HG02623 (cell line): Measurements from ENCODE around the gene MBLAC1.

Source experiments
- ATAC-seq: cut with Tn5 transposase; IDR thresholded peaks from one replicate; pipeline ENCODE4 v1.9.1; 2021; ENCODE audit warnings: moderate library complexity; ENCODE audit not compliant: unreplicated experiment

The MBLAC1 gene

GRCh38 chr7:100126931-100127865 is at the start of gene MBLAC1:
TSS of gene MBLAC1 (plus strand) at chr7:100126967. CDS start at chr7:100127396, 429 bp downstream.
- ATAC-seq = peak; percentile 55

GRCh38 chr7:100077205-100077604 is 49.6 kb upstream of the MBLAC1 start:
- ATAC-seq = no peak

GRCh38 chr7:100079024-100079560 is 47.7 kb upstream of the MBLAC1 start:
- ATAC-seq = no peak

- no peak for ATAC-seq
These were observed 45.7 kb upstream of the MBLAC1 start for GRCh38 chr7:100080907-100081534.

- peak; percentile 77 for ATAC-seq
These were observed 45.1 kb upstream of the MBLAC1 start, which contains the start of gene ZNF3 for GRCh38 chr7:100081535-100082102. TSS of gene ZNF3 (minus strand) at chr7:100081723. CDS start at chr7:100077357, 4,366 bp downstream.

GRCh38 chr7:100082978-100083377 is 43.8 kb upstream of the MBLAC1 start:
- ATAC-seq = no peak

GRCh38 chr7:100085515-100085914 is 41.3 kb upstream of the MBLAC1 start:
- no peak for ATAC-seq

- no peak for ATAC-seq
These were observed 39.6 kb upstream of the MBLAC1 start for GRCh38 chr7:100087055-100087750.

GRCh38 chr7:100088095-100088620 is 38.6 kb upstream of the MBLAC1 start:
- no peak for ATAC-seq

GRCh38 chr7:100088621-100089457 is 37.9 kb upstream of the MBLAC1 start, which contains the start of gene COPS6:
TSS of gene COPS6 (plus strand) at chr7:100088969. CDS start at chr7:100088991, 22 bp downstream.
- no peak for ATAC-seq

- no peak for ATAC-seq
These were observed 37.1 kb upstream of the MBLAC1 start for GRCh38 chr7:100089458-100090196.

- no peak for ATAC-seq
These were observed 36.0 kb upstream of the MBLAC1 start for GRCh38 chr7:100090527-100091410.

GRCh38 chr7:100091411-100092181 is 35.2 kb upstream of the MBLAC1 start:
- ATAC-seq = no peak

- no peak for ATAC-seq
These were observed 33.7 kb upstream of the MBLAC1 start for GRCh38 chr7:100093054-100093453.

- no peak for ATAC-seq
These were observed 33.3 kb upstream of the MBLAC1 start for GRCh38 chr7:100093498-100093897.

- no peak for ATAC-seq
These were observed 32.8 kb upstream of the MBLAC1 start for GRCh38 chr7:100093925-100094486.

GRCh38 chr7:100095289-100095688 is 31.5 kb upstream of the MBLAC1 start:
- no peak for ATAC-seq
